Uterus (tissue), 4 donors: Measurements from ENCODE around the gene PIK3CB. TPM values are rescaled to one million over a fixed set of nuclear protein-coding genes. Genes with fewer than 3 reads are reported as not detected.

ENCODE experiments used
- DNase-seq, 2 donors: peaks; one replicate each; pipeline ENCODE4 v3.0.0-alpha.2; 2019 to 2020
- H3K27ac ChIP-seq, 2 donors: fragments of 200-600 bp; sonication (generic); 1 replicate in 1 of 2; 2 replicates in 1 of 2; pipeline ENCODE4 v1.5.1; 2016 to 2018
- H3K27me3 ChIP-seq, 2 donors: fragments of 200-600 bp; sonication (generic); one replicate each; pipeline ENCODE4 v1.5.1; 2018 to 2019; ENCODE audit warnings: control low read depth in 1 of 2
- H3K36me3 ChIP-seq, 2 donors: fragments of 200-600 bp; sonication (generic); one replicate each; pipeline ENCODE4 v1.5.1; 2019; ENCODE audit warnings: control low read depth in 1 of 2
- H3K4me1 ChIP-seq, 2 donors: fragments of 200-600 bp; sonication (generic); one replicate each; pipeline ENCODE4 v1.5.1; 2018 to 2019; ENCODE audit warnings: control low read depth in 1 of 2
- H3K4me3 ChIP-seq, 2 donors: fragments of 200-600 bp; sonication (generic); 1 replicate in 1 of 2; 2 replicates in 1 of 2; pipeline ENCODE4 v1.5.1; 2018 to 2019; ENCODE audit warnings: mild to moderate bottlenecking in 1 of 2
- H3K9me3 ChIP-seq, 2 donors: fragments of 200-600 bp; sonication (generic); one replicate each; pipeline ENCODE4 v1.5.1; 2019; ENCODE audit warnings: control low read depth in 1 of 2
- POLR2A ChIP-seq, 2 donors: fragments of 450-650 bp; IDR thresholded peaks; one replicate each; pipeline ENCODE4 v1.6.1; 2016; ENCODE audit warnings: antibody characterized with exemption in 2 of 2, mild to moderate bottlenecking in 1 of 2, moderate library complexity in 1 of 2
- intact Hi-C: fragments of 100-400 bp; cut with DNase I; formaldehyde crosslinking; loops from one replicate; pipeline ENCODE4 v1.15.1; 2023; ENCODE audit warnings: low total_unique reads
- total RNA-seq, 4 donors: library from RNA; depleted of rRNA in 3 of 4; stranded (reverse); fragments of >200 nt in 3 of 4; gene quantifications; one replicate each; pipeline versions ENCODE4 v1.1.0 to v1.2.4, GENCODE V29; 2014 to 2023
- TF ChIP-seq, protein P1 (sequence below), 4 experiments: fragments of 200-600 bp in 2 of 4; fragments of 450-650 bp in 2 of 4; sonication (generic) in 2 of 4; IDR thresholded peaks; one replicate each; pipeline ENCODE4 v1.5.1; 2016 to 2019; ENCODE audit warnings: antibody characterized with exemption in 4 of 4, mild to moderate bottlenecking in 2 of 4, moderate library complexity in 1 of 4
- donor health status: DM: yes; HTN: yes; CAD: no.

The PIK3CB gene
- total RNA-seq, 4 donors from 2014 or later, result 5.6 to 37.5 (median 17.0) TPM

DNA sequence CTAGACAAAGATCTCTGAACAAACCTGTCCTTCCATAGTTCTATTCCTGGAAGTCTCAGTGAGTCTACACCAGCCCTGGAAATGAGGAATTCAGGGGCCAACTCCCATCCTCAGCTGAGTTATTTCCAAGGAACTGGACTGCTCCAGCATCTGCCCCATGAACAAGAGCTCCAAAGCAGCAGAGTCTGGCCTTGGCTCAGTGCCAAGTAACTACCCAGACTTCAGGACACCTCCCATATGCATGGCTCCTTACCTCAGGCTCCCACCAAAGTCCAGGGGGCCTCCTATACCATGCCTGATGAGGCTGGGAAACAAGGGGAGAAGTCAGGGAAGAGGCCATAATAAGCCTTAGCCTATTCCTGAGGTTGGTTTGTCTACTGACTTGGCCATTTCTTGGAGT, 181.2 kb downstream of the PIK3CB start:
- no peaks in the 10 kb centered on the region for H3K4me1 ChIP-seq

DNA sequence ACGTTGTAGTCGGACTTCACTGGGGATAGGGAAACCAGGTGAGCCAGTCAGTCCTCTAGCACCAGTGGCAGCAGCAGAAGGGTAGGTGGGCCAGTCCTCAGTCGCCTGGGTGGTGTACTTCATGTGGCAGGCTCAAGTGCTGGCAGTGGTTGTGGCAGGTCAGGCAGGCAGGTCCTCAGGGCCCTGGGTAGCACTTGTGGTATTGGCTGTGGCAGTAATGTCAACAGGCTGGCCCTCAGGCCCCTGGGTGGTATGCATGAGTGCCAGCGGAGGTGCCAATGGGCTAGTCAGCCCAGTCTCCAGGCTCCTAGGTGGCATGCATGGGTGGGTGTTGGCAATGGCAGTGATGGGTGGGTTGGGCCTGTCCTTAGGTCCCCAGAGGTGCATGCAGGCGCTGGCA, 185.6 kb downstream of the PIK3CB start:
- Histone ChIP-seq H3K4me1 (no peaks in the 10 kb centered on the region), H3K36me3 (no peaks in the 10 kb centered on the region), H3K9me3 (peaks cover 0 to 15% of the 10 kb centered on the region in 2 donors), H3K27me3 (no peaks in the 10 kb centered on the region), H3K27ac (no peak overlapping the region), H3K4me3 (no peak overlapping the region)
- intact Hi-C loops, result no loop called here
- DNase-seq, result no peak
- TF ChIP-seq POLR2A (IDR thresholded peaks at IDR 0.05), result no peak
- TF ChIP-seq, protein P1, sequence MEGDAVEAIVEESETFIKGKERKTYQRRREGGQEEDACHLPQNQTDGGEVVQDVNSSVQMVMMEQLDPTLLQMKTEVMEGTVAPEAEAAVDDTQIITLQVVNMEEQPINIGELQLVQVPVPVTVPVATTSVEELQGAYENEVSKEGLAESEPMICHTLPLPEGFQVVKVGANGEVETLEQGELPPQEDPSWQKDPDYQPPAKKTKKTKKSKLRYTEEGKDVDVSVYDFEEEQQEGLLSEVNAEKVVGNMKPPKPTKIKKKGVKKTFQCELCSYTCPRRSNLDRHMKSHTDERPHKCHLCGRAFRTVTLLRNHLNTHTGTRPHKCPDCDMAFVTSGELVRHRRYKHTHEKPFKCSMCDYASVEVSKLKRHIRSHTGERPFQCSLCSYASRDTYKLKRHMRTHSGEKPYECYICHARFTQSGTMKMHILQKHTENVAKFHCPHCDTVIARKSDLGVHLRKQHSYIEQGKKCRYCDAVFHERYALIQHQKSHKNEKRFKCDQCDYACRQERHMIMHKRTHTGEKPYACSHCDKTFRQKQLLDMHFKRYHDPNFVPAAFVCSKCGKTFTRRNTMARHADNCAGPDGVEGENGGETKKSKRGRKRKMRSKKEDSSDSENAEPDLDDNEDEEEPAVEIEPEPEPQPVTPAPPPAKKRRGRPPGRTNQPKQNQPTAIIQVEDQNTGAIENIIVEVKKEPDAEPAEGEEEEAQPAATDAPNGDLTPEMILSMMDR (IDR thresholded peaks at IDR 0.05), result no peak

More for the DNA sequence above, 181.2 kb downstream of the PIK3CB start:
- H3K9me3 ChIP-seq, result no peaks in the 10 kb centered on the region
- no peaks in the 10 kb centered on the region for H3K27me3 ChIP-seq
- intact Hi-C loops, result no loop called here
- no peak overlapping the region for H3K4me3 ChIP-seq
- no peak overlapping the region for H3K27ac ChIP-seq
- H3K36me3 ChIP-seq, result no peaks in the 10 kb centered on the region
- no peak for DNase-seq
- TF ChIP-seq, protein P1 (IDR thresholded peaks at IDR 0.05), result no peak
- TF ChIP-seq POLR2A (IDR thresholded peaks at IDR 0.05), result no peak

DNA sequence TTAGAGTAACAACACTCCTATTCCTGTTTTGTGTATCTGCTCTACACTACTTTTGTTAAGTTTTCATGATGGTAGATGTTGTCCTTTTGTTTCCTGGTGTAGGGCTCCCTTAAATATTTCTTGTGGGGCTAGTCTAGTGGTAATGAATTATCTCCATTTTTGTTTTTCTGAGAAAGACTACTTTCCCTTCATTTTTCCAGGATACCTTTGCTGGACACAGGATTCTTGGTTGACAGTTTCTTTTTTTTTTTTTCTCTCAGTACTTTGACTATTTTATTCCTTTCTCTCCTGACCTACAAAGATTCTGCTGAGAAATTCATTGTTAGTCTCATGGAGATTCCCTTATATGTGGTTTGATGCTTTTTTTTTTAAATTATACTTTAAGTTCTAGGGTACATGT, 188.2 kb downstream of the PIK3CB start:
- H3K27me3 ChIP-seq, result no peaks in the 10 kb centered on the region
- no peak for DNase-seq
- no peak overlapping the region for H3K4me3 ChIP-seq
- intact Hi-C loops, result no loop called here
- no peaks in the 10 kb centered on the region for H3K36me3 ChIP-seq
- no peak overlapping the region for H3K27ac ChIP-seq
- no peaks in the 10 kb centered on the region for H3K4me1 ChIP-seq
- TF ChIP-seq POLR2A (IDR thresholded peaks at IDR 0.05), result no peak
- TF ChIP-seq, protein P1 (IDR thresholded peaks at IDR 0.05), result no peak
- H3K9me3 ChIP-seq, result peaks cover 0 to 27% of the 10 kb centered on the region in 2 donors

DNA sequence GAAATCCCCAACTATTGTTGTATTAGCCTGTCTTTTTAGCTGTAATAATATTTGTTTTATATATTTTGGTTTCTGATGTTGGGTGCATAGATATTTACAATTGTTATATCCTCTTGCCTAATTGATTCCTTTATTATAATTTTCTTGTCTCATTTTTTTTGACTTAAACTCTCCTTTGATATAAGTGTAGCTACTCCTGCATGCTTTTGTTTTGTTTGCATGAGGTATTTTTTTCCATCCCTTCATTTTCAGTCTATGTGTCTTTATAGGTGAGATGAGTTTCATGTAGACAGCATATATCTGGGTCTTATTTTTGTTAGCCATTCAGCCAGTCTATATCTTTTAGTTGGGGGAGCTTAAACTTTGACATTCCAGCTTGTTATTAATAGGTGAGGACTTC, 188.7 kb downstream of the PIK3CB start:
- H3K27me3 ChIP-seq, result no peaks in the 10 kb centered on the region
- intact Hi-C loops, result no loop called here

DNA sequence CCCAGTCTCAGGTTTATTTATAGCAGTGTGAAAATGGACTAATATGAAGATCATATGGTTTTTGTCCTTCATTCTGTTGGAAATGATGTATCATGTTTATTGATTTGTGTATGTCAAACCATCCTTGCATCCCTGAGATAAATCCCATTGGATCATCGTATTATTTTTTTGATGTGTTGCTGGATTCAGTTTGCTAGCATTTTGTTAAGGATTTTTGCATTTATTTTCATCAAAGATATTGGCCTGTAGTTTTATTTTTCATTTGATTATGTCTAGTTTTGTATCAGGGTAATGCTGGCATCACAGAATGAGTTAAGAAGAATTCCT, 191.8 kb downstream of the PIK3CB start:
- TF ChIP-seq POLR2A (IDR thresholded peaks at IDR 0.05), result no peak
- TF ChIP-seq, protein P1 (IDR thresholded peaks at IDR 0.05), result no peak
- H3K9me3 ChIP-seq, result peaks cover 0 to 27% of the 10 kb centered on the region in 2 donors
- no peaks in the 10 kb centered on the region for H3K27me3 ChIP-seq
- no peaks in the 10 kb centered on the region for H3K4me1 ChIP-seq
- intact Hi-C loops, result no loop called here
- no peaks in the 10 kb centered on the region for H3K36me3 ChIP-seq
- no peak overlapping the region for H3K4me3 ChIP-seq
- no peak for DNase-seq
- H3K27ac ChIP-seq, result no peak overlapping the region

More for the DNA sequence above, 188.7 kb downstream of the PIK3CB start:
- Histone ChIP-seq H3K9me3 (peaks cover 0 to 27% of the 10 kb centered on the region in 2 donors), H3K4me3 (no peak overlapping the region), H3K27ac (no peak overlapping the region), H3K36me3 (no peaks in the 10 kb centered on the region), H3K4me1 (no peaks in the 10 kb centered on the region)
- no peak for TF ChIP-seq POLR2A (IDR thresholded peaks at IDR 0.05)
- TF ChIP-seq, protein P1 (IDR thresholded peaks at IDR 0.05), result no peak
- no peak for DNase-seq
